Activated CD8-positive, alpha-beta memory T cell treated with anti-CD3 and anti-CD28 coated beads, Interleukin-2, amount 10 ng/mL, durations not matched to agents 7 days and 5 days (primary cell): ENCODE data around the gene ARPC5L. TPM values are rescaled to one million over a fixed set of nuclear protein-coding genes. Genes with fewer than 3 reads are reported as not detected.

Experiments used
- ATAC-seq: fragments of 150-1000 bp; cut with Tn5 transposase; one replicate; pipeline ENCODE4 v1.10.0; 2021; ENCODE audit warnings: moderate library complexity
- CTCF ChIA-PET: fragments of 350-600 bp; sonication (Branson Sonifier 250); formaldehyde crosslinking; loops from one replicate; lab custom pipeline; 2021; ENCODE audit warnings: antibody characterized with exemption; lab: Charles Lee
- DNase-seq: peaks from one replicate; pipeline ENCODE4 v3.0.0-alpha.2; 2020
- H3K27ac Mint-ChIP-seq: one replicate; pipeline ENCODE4 v1.8.0; 2021; ENCODE audit warnings: mild to moderate bottlenecking, mixed read lengths
- H3K27me3 Mint-ChIP-seq: one replicate; pipeline ENCODE4 v1.8.0; 2021; ENCODE audit warnings: mixed read lengths
- H3K36me3 Mint-ChIP-seq: one replicate; pipeline ENCODE4 v1.8.0; 2021; ENCODE audit warnings: mild to moderate bottlenecking, mixed read lengths
- H3K4me1 Mint-ChIP-seq: one replicate; pipeline ENCODE4 v1.8.0; 2021; ENCODE audit warnings: mixed read lengths
- H3K4me3 Mint-ChIP-seq: one replicate; pipeline ENCODE4 v1.8.0; 2021; ENCODE audit warnings: mild to moderate bottlenecking, moderate library complexity, mixed read lengths
- H3K9me3 Mint-ChIP-seq: one replicate; pipeline ENCODE4 v1.8.0; 2022; ENCODE audit warnings: low read depth, mixed read lengths
- total RNA-seq, 2 experiments: library from RNA; stranded (reverse); gene quantifications; one replicate each; pipeline ENCODE4 v1.2.3, GENCODE V29; 2021

Gene ARPC5L
- total RNA-seq, 2 experiments from 2014 or later: 79.1 to 90.6 TPM

GRCh38 chr9:124878021-124878420, 16.1 kb downstream of the ARPC5L start:
- no peaks in the 10 kb centered on the region for H3K9me3 Mint-ChIP-seq
- DNase-seq (no peak), ATAC-seq (no peak)
- H3K4me3 Mint-ChIP-seq: no peak overlapping the region
- no peak overlapping the region for H3K27ac Mint-ChIP-seq
- CTCF ChIA-PET: interaction anchor here (0.9 to 2.4 kb wide), 2 partner anchors 24 to 31 kb away, joined by 4 to 7 read pairs; partner anchors contain the start of gene WDR38
- H3K4me1 Mint-ChIP-seq: peaks cover 24% of the 10 kb centered on the region
- H3K36me3 Mint-ChIP-seq: peaks cover 44% of the 10 kb centered on the region
- H3K27me3 Mint-ChIP-seq: no peaks in the 10 kb centered on the region

- H3K27ac Mint-ChIP-seq: no peak overlapping the region
- DNase-seq: no peak
- H3K4me3 Mint-ChIP-seq: no peak overlapping the region
- H3K36me3 Mint-ChIP-seq: peaks cover 39% of the 10 kb centered on the region
- no peaks in the 10 kb centered on the region for H3K27me3 Mint-ChIP-seq
- H3K4me1 Mint-ChIP-seq: peaks cover 19% of the 10 kb centered on the region
- CTCF ChIA-PET: interaction anchor here (2.4 kb wide), 1 partner anchor 25 kb away, joined by 7 read pairs; the partner anchor contains the start of gene WDR38
- no peak for ATAC-seq
- no peaks in the 10 kb centered on the region for H3K9me3 Mint-ChIP-seq
Measured at GRCh38 chr9:124878518-124878917, 16.6 kb downstream of the ARPC5L start.

GRCh38 chr9:124879226-124879625, 17.3 kb downstream of the ARPC5L start:
- H3K27me3 Mint-ChIP-seq: no peaks in the 10 kb centered on the region
- ATAC-seq (no peak), DNase-seq (no peak)
- peaks cover 35% of the 10 kb centered on the region for H3K36me3 Mint-ChIP-seq
- CTCF ChIA-PET: interaction anchor here (1.3 to 2.4 kb wide), 3 partner anchors 14 to 27 kb away, joined by 3 to 7 read pairs (median 3); partner anchors contain the start of gene WDR38
- H3K4me3 Mint-ChIP-seq: no peak overlapping the region
- H3K27ac Mint-ChIP-seq: peak overlapping the region; percentile 3
- peaks cover 13% of the 10 kb centered on the region for H3K4me1 Mint-ChIP-seq
- H3K9me3 Mint-ChIP-seq: no peaks in the 10 kb centered on the region

GRCh38 chr9:124880501-124880900, 18.6 kb downstream of the ARPC5L start:
- Mint-ChIP-seq H3K27ac (peak overlapping the region; percentile 28), H3K4me1 (peaks cover 4% of the 10 kb centered on the region), H3K36me3 (peaks cover 31% of the 10 kb centered on the region), H3K27me3 (no peaks in the 10 kb centered on the region), H3K9me3 (no peaks in the 10 kb centered on the region), H3K4me3 (no peak overlapping the region)
- DNase-seq: no peak
- CTCF ChIA-PET: interaction anchor here (1.3 kb wide), 1 partner anchor 28 kb away, joined by 3 read pairs; no protein-coding TSS in a partner anchor
- no peak for ATAC-seq

- no peak for ATAC-seq
- Mint-ChIP-seq H3K36me3 (peaks cover 28% of the 10 kb centered on the region), H3K4me1 (peaks cover 3% of the 10 kb centered on the region), H3K9me3 (no peaks in the 10 kb centered on the region), H3K27ac (no peak overlapping the region), H3K27me3 (no peaks in the 10 kb centered on the region), H3K4me3 (no peak overlapping the region)
- no peak for DNase-seq
- CTCF ChIA-PET: no interaction called here
Measured at GRCh38 chr9:124881138-124881743, 19.3 kb downstream of the ARPC5L start.

GRCh38 chr9:124882231-124882630, 20.3 kb downstream of the ARPC5L start:
- CTCF ChIA-PET: interaction anchor here (1.2 to 1.7 kb wide), 2 partner anchors 30 to 111 kb away, joined by 3 to 5 read pairs; no protein-coding TSS in a partner anchor
- no peaks in the 10 kb centered on the region for H3K27me3 Mint-ChIP-seq
- H3K4me3 Mint-ChIP-seq: no peak overlapping the region
- H3K9me3 Mint-ChIP-seq: no peaks in the 10 kb centered on the region
- H3K4me1 Mint-ChIP-seq: no peaks in the 10 kb centered on the region
- ATAC-seq (no peak), DNase-seq (no peak)
- H3K27ac Mint-ChIP-seq: no peak overlapping the region
- peaks cover 24% of the 10 kb centered on the region for H3K36me3 Mint-ChIP-seq

GRCh38 chr9:124884376-124884775, 22.4 kb downstream of the ARPC5L start:
- no peak for ATAC-seq
- no peaks in the 10 kb centered on the region for H3K9me3 Mint-ChIP-seq
- no peak overlapping the region for H3K27ac Mint-ChIP-seq
- DNase-seq: no peak
- no peaks in the 10 kb centered on the region for H3K27me3 Mint-ChIP-seq
- no peaks in the 10 kb centered on the region for H3K4me1 Mint-ChIP-seq
- peaks cover 14% of the 10 kb centered on the region for H3K36me3 Mint-ChIP-seq
- no peak overlapping the region for H3K4me3 Mint-ChIP-seq
- CTCF ChIA-PET: no interaction called here

GRCh38 chr9:124885551-124885950, 23.6 kb downstream of the ARPC5L start:
- Mint-ChIP-seq H3K36me3 (peaks cover 12% of the 10 kb centered on the region), H3K27me3 (no peaks in the 10 kb centered on the region), H3K4me3 (no peak overlapping the region), H3K9me3 (no peaks in the 10 kb centered on the region), H3K4me1 (no peaks in the 10 kb centered on the region), H3K27ac (no peak overlapping the region)
- CTCF ChIA-PET: interaction anchor here (0.9 to 1.8 kb wide), 2 partner anchors 23 to 32 kb away, joined by 3 to 5 read pairs; partner anchors contain the start of genes ARPC5L and WDR38
- DNase-seq (no peak), ATAC-seq (no peak)

- Mint-ChIP-seq H3K4me3 (no peak overlapping the region), H3K4me1 (no peaks in the 10 kb centered on the region), H3K27me3 (no peaks in the 10 kb centered on the region), H3K27ac (no peak overlapping the region), H3K9me3 (no peaks in the 10 kb centered on the region), H3K36me3 (peaks cover 15% of the 10 kb centered on the region)
- ATAC-seq: no peak
- CTCF ChIA-PET: interaction anchor here (0.9 to 1.8 kb wide), 3 partner anchors 24 to 257 kb away, joined by 3 to 5 read pairs (median 3); partner anchors contain the start of genes ARPC5L, SCAI and WDR38
- no peak for DNase-seq
Measured at GRCh38 chr9:124886461-124886860, 24.5 kb downstream of the ARPC5L start.

- no peaks in the 10 kb centered on the region for H3K9me3 Mint-ChIP-seq
- CTCF ChIA-PET: interaction anchor here (0.9 to 1.8 kb wide), 2 partner anchors 34 to 256 kb away, joined by 3 to 5 read pairs; partner anchors contain the start of genes SCAI and WDR38
- H3K4me3 Mint-ChIP-seq: no peak overlapping the region
- no peaks in the 10 kb centered on the region for H3K27me3 Mint-ChIP-seq
- no peak overlapping the region for H3K27ac Mint-ChIP-seq
- H3K36me3 Mint-ChIP-seq: peaks cover 15% of the 10 kb centered on the region
- DNase-seq (no peak), ATAC-seq (no peak)
- no peaks in the 10 kb centered on the region for H3K4me1 Mint-ChIP-seq
Measured at GRCh38 chr9:124886866-124887492, 25.0 kb downstream of the ARPC5L start.

- DNase-seq (no peak), ATAC-seq (no peak)
- Mint-ChIP-seq H3K4me1 (no peaks in the 10 kb centered on the region), H3K27ac (no peak overlapping the region), H3K4me3 (no peak overlapping the region), H3K27me3 (no peaks in the 10 kb centered on the region), H3K36me3 (peaks cover 16% of the 10 kb centered on the region), H3K9me3 (no peaks in the 10 kb centered on the region)
- CTCF ChIA-PET: no interaction called here
Measured at GRCh38 chr9:124887832-124888231, 25.9 kb downstream of the ARPC5L start.

GRCh38 chr9:124889006-124889405, 27.1 kb downstream of the ARPC5L start:
- no peaks in the 10 kb centered on the region for H3K27me3 Mint-ChIP-seq
- peaks cover 19% of the 10 kb centered on the region for H3K36me3 Mint-ChIP-seq

GRCh38 chr9:124890179-124890578, 28.2 kb downstream of the ARPC5L start:
- Mint-ChIP-seq H3K4me3 (no peak overlapping the region), H3K27me3 (no peaks in the 10 kb centered on the region), H3K9me3 (no peaks in the 10 kb centered on the region), H3K36me3 (peaks cover 15% of the 10 kb centered on the region), H3K4me1 (no peaks in the 10 kb centered on the region), H3K27ac (no peak overlapping the region)
- ATAC-seq (no peak), DNase-seq (no peak)
- CTCF ChIA-PET: interaction anchor here (2.2 kb wide), 1 partner anchor 38 kb away, joined by 6 read pairs; the partner anchor contains the start of gene WDR38

More at GRCh38 chr9:124889006-124889405, 27.1 kb downstream of the ARPC5L start:
- DNase-seq (no peak), ATAC-seq (no peak)
- CTCF ChIA-PET: interaction anchor here (2.2 kb wide), 1 partner anchor 36 kb away, joined by 6 read pairs; the partner anchor contains the start of gene WDR38
- Mint-ChIP-seq H3K4me3 (no peak overlapping the region), H3K27ac (no peak overlapping the region), H3K9me3 (no peaks in the 10 kb centered on the region), H3K4me1 (no peaks in the 10 kb centered on the region)
